Keratinocyte (primary cell): ENCODE results near the gene SUSD5. TPM values are rescaled to one million over a fixed set of nuclear protein-coding genes. Genes with fewer than 3 reads are reported as not detected.
A peak's percentile ranks its signal among the peaks of the same experiment; 100 is the strongest.

Experiments used
- DNase-seq: peaks from one replicate; pipeline ENCODE4 v3.0.0-alpha.2; 2011; ENCODE audit warnings: low read depth, missing footprints, low spot score
- FAIRE-seq: peaks from 2 replicates; lab custom pipeline; 2011; peaks lifted over from hg19 to GRCh38; lab: Jason Lieb, UNC
- H2AFZ ChIP-seq: 2 replicates; pipeline ENCODE4 v1.6.0; 2012; ENCODE audit warnings: low read length, control low read depth, inconsistent platforms; ENCODE audit not compliant: control insufficient read depth
- H3K27ac ChIP-seq: 2 replicates; pipeline ENCODE4 v1.5.1; 2011; ENCODE audit warnings: low read length; ENCODE audit not compliant: control insufficient read depth, insufficient read depth
- H3K27me3 ChIP-seq: 3 replicates; pipeline ENCODE4 v1.6.0; 2011; ENCODE audit warnings: low read length; ENCODE audit not compliant: control insufficient read depth, insufficient read depth; ENCODE audit errors: extremely low read depth
- H3K36me3 ChIP-seq, 2 experiments: 2 replicates in 1 of 2; 3 replicates in 1 of 2; pipeline ENCODE4 v1.5.1; 2011; ENCODE audit warnings: low read length in 2 of 2, mild to moderate bottlenecking in 1 of 2; ENCODE audit not compliant: control insufficient read depth in 2 of 2, insufficient read depth in 2 of 2; ENCODE audit errors: extremely low read depth in 1 of 2
- H3K4me1 ChIP-seq: 3 replicates; pipeline ENCODE4 v1.5.1; 2011; ENCODE audit warnings: low read length; ENCODE audit not compliant: control insufficient read depth, insufficient read depth; ENCODE audit errors: extremely low read depth
- H3K4me2 ChIP-seq: 3 replicates; pipeline ENCODE4 v1.6.0; 2011; ENCODE audit warnings: low read depth, low read length; ENCODE audit not compliant: control insufficient read depth, insufficient read depth; ENCODE audit errors: extremely low read depth
- H3K4me3 ChIP-seq, 3 experiments: fragments of 200-600 bp in 1 of 3; sonication (generic) in 1 of 3; 2 replicates in 2 of 3; 3 replicates in 1 of 3; pipeline ENCODE4 v1.5.1; 2011 to 2016; ENCODE audit warnings: low read length in 3 of 3, mild to moderate bottlenecking in 3 of 3, control low read depth in 2 of 3, inconsistent platforms in 1 of 3, low read depth in 1 of 3, mixed read lengths in 1 of 3, mixed run types in 1 of 3, moderate library complexity in 1 of 3; ENCODE audit not compliant: control insufficient read depth in 2 of 3, insufficient read depth in 2 of 3; ENCODE audit errors: extremely low read depth in 1 of 3
- H3K79me2 ChIP-seq: 2 replicates; pipeline ENCODE4 v1.6.0; 2012; ENCODE audit warnings: low read length; ENCODE audit not compliant: control insufficient read depth, insufficient read depth
- H3K9ac ChIP-seq: 3 replicates; pipeline ENCODE4 v1.6.0; 2011; ENCODE audit warnings: low read length; ENCODE audit not compliant: control insufficient read depth, insufficient read depth; ENCODE audit errors: extremely low read depth
- H3K9me1 ChIP-seq: 3 replicates; pipeline ENCODE4 v1.6.0; 2011; ENCODE audit warnings: low read length; ENCODE audit not compliant: control insufficient read depth, insufficient read depth; ENCODE audit errors: extremely low read depth
- H3K9me3 ChIP-seq: 2 replicates; pipeline ENCODE4 v1.5.1; 2012; ENCODE audit warnings: low read depth, low read length; ENCODE audit not compliant: control insufficient read depth
- H4K20me1 ChIP-seq: 3 replicates; pipeline ENCODE4 v1.6.0; 2011; ENCODE audit warnings: low read length; ENCODE audit not compliant: control insufficient read depth, insufficient read depth; ENCODE audit errors: extremely low read depth
- EZH2 ChIP-seq: IDR thresholded peaks from one replicate; pipeline ENCODE4 v1.6.1; 2012; ENCODE audit warnings: inconsistent platforms, mild to moderate bottlenecking, low read length, moderate library complexity
- dilution Hi-C: fragments of 300-500 bp; cut with MboI; formaldehyde crosslinking; loops from one replicate; pipeline ENCODE4 v1.7.0; 2020; ENCODE audit warnings: low sequenced_read_pairs; ENCODE audit not compliant: extremely low pct_ligation_motif_present
- polyA minus RNA-seq, 3 experiments: library from RNA; depleted of rRNA, polyadenylated mRNA; stranded (reverse); fragments of >200 nt; gene quantifications; 1 replicate in 1 of 3; 2 replicates in 1 of 3; 3 replicates in 1 of 3; pipeline ENCODE4 v1.2.3, GENCODE V29; 2011
- polyA plus RNA-seq, 5 experiments: library from polyadenylated mRNA; depleted of rRNA in 3 of 5; stranded (reverse) in 3 of 5; stranded (forward) in 1 of 5; unstranded in 1 of 5; fragments of >200 nt; gene quantifications; 1 replicate in 1 of 5; 2 replicates in 3 of 5; 3 replicates in 1 of 5; pipeline versions ENCODE4 v1.2.1 to v1.2.3, GENCODE V29; 2011 to 2012; ENCODE audit warnings: missing spikeins in 2 of 5, low read depth in 1 of 5, low replicate concordance in 1 of 5
- TF ChIP-seq, protein P1 (sequence below), 3 experiments: IDR thresholded peaks in 1 of 3; conservative IDR thresholded peaks in 1 of 3; optimal IDR thresholded peaks in 1 of 3; 2 replicates in 2 of 3; 3 replicates in 1 of 3; pipeline versions ENCODE3 to v1.5.1; 2011; ENCODE audit warnings: low read length in 3 of 3, mild to moderate bottlenecking in 3 of 3, moderate library complexity in 2 of 3, control low read depth in 1 of 3, inconsistent platforms in 1 of 3; ENCODE audit not compliant: insufficient read depth in 2 of 3; ENCODE audit errors: extremely low read depth in 1 of 3

SUSD5 gene
- polyA plus RNA-seq = 0.03 to 0.09 TPM (median 0.05 TPM) in 3 replicates
- polyA plus RNA-seq (2011; ENCODE audit: low read depth) = 0.10 TPM
- 0.01 and 0.03 TPM in 2 replicates for polyA plus RNA-seq (2011; cell fraction: cytosol; rRNA removed)
- 0.11 and 0.19 TPM in 2 replicates for polyA plus RNA-seq (2011; cell fraction: nucleus; rRNA removed)
- 0.04 and 0.24 TPM in 2 replicates for polyA plus RNA-seq (2012; ENCODE audit: low replicate concordance)
- 0.16 to 2.0 TPM (median 0.26 TPM) in 3 replicates for polyA minus RNA-seq
- polyA minus RNA-seq (2011; cell fraction: cytosol; rRNA and poly(A)+ RNA removed) = not detected
- 0.11 and 0.16 TPM in 2 replicates for polyA minus RNA-seq (2011; cell fraction: nucleus; rRNA and poly(A)+ RNA removed)

GRCh38 chr3:33218446-33219174 is at the start of gene SUSD5:
Gene SUSD5, minus strand, starts transcription at chr3:33218810. Its CDS starts 13 bp downstream, at chr3:33218797.
- Histone ChIP-seq H3K27ac (no peak within 1 kb of the TSS), H3K9ac (no peak within 1 kb of the TSS), H3K4me1 (no peaks in the 10 kb centered on the region), H3K4me3 (peak within 1 kb of the TSS in 2 of 3 experiments; percentile 22 to 35), H3K4me2 (peak within 1 kb of the TSS; percentile 43), H2AFZ (peak within 1 kb of the TSS; percentile 51), H3K79me2 (no peaks in the 10 kb centered on the region), H3K27me3 (peaks cover 49% of the 10 kb centered on the region), H3K9me1 (no peaks in the 10 kb centered on the region), H4K20me1 (no peaks in the 10 kb centered on the region), H3K36me3 (no peaks in the 10 kb centered on the region), H3K9me3 (no peaks in the 10 kb centered on the region)
- DNase-seq = no peak
- FAIRE-seq = no peak
- TF ChIP-seq, protein P1, sequence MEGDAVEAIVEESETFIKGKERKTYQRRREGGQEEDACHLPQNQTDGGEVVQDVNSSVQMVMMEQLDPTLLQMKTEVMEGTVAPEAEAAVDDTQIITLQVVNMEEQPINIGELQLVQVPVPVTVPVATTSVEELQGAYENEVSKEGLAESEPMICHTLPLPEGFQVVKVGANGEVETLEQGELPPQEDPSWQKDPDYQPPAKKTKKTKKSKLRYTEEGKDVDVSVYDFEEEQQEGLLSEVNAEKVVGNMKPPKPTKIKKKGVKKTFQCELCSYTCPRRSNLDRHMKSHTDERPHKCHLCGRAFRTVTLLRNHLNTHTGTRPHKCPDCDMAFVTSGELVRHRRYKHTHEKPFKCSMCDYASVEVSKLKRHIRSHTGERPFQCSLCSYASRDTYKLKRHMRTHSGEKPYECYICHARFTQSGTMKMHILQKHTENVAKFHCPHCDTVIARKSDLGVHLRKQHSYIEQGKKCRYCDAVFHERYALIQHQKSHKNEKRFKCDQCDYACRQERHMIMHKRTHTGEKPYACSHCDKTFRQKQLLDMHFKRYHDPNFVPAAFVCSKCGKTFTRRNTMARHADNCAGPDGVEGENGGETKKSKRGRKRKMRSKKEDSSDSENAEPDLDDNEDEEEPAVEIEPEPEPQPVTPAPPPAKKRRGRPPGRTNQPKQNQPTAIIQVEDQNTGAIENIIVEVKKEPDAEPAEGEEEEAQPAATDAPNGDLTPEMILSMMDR (optimal IDR thresholded peaks at IDR 0.05 in 1 of 3, IDR thresholded peaks at IDR 0.05 in 1 of 3, conservative IDR thresholded peaks at IDR 0.05 in 1 of 3; ENCODE audit: extremely low read depth in 1 of 3, insufficient read depth in 2 of 3, low read length in 3 of 3) = no peak
- TF ChIP-seq EZH2 = no peak
- dilution Hi-C loops = no loop called here

GRCh38 chr3:33260104-33260503 is 41.5 kb upstream of the SUSD5 start:
- H3K4me2 ChIP-seq = no peak overlapping the region
- H3K4me1 ChIP-seq = no peaks in the 10 kb centered on the region
- no peak for FAIRE-seq
- no peak overlapping the region for H2AFZ ChIP-seq
- no peaks in the 10 kb centered on the region for H3K9me1 ChIP-seq
- H3K79me2 ChIP-seq = no peaks in the 10 kb centered on the region
- TF ChIP-seq, protein P1 (optimal IDR thresholded peaks at IDR 0.05 in 1 of 3, IDR thresholded peaks at IDR 0.05 in 1 of 3, conservative IDR thresholded peaks at IDR 0.05 in 1 of 3; ENCODE audit: extremely low read depth in 1 of 3, insufficient read depth in 2 of 3, low read length in 3 of 3) = no peak
- TF ChIP-seq EZH2 = no peak
- no peaks in the 10 kb centered on the region for H3K27me3 ChIP-seq
- H3K36me3 ChIP-seq = no peaks in the 10 kb centered on the region
- no peaks in the 10 kb centered on the region for H4K20me1 ChIP-seq
- H3K4me3 ChIP-seq = no peak overlapping the region
- H3K9ac ChIP-seq = no peak overlapping the region
- H3K27ac ChIP-seq = no peak overlapping the region
- DNase-seq = no peak
- dilution Hi-C loops = no loop called here
- H3K9me3 ChIP-seq = no peaks in the 10 kb centered on the region
